Measurements from ENCODE around the gene LMBR1.

GRCh38 chr7:156634117-156634516 lies 258.9 kb downstream of the LMBR1 start:
- TF ChIP-seq, protein P1, sequence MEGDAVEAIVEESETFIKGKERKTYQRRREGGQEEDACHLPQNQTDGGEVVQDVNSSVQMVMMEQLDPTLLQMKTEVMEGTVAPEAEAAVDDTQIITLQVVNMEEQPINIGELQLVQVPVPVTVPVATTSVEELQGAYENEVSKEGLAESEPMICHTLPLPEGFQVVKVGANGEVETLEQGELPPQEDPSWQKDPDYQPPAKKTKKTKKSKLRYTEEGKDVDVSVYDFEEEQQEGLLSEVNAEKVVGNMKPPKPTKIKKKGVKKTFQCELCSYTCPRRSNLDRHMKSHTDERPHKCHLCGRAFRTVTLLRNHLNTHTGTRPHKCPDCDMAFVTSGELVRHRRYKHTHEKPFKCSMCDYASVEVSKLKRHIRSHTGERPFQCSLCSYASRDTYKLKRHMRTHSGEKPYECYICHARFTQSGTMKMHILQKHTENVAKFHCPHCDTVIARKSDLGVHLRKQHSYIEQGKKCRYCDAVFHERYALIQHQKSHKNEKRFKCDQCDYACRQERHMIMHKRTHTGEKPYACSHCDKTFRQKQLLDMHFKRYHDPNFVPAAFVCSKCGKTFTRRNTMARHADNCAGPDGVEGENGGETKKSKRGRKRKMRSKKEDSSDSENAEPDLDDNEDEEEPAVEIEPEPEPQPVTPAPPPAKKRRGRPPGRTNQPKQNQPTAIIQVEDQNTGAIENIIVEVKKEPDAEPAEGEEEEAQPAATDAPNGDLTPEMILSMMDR (conservative IDR thresholded peaks at IDR 0.05; ENCODE audit: low read length), result no peak
- TF ChIP-seq EZH2phosphoT487 (IDR thresholded peaks at IDR 0.05; ENCODE audit: borderline replicate concordance, low read depth, low read length), result no peak
